Mucosa of gallbladder (tissue), 1 donor: ENCODE measurements around the gene WWC2. TPM values are rescaled to one million over a fixed set of nuclear protein-coding genes. Genes with fewer than 3 reads are reported as not detected.
"Not testable (repeated sequence)": the region's sequence is repeated elsewhere in the genome, so short reads cannot be mapped to it uniquely, and the experiment has no call there.

Experiments
- DNase-seq: peaks from one replicate; pipeline ENCODE4 v3.0.0-alpha.2; 2020; ENCODE audit warnings: low spot score
- total RNA-seq: library from RNA; stranded (reverse); gene quantifications from one replicate; pipeline ENCODE4 v1.2.1, GENCODE V29; 2021
- donor health status: DM: no; HTN: no; CAD: no.

The WWC2 gene
- total RNA-seq, 1 donor from 2014 or later = 27.1 TPM

DNA sequence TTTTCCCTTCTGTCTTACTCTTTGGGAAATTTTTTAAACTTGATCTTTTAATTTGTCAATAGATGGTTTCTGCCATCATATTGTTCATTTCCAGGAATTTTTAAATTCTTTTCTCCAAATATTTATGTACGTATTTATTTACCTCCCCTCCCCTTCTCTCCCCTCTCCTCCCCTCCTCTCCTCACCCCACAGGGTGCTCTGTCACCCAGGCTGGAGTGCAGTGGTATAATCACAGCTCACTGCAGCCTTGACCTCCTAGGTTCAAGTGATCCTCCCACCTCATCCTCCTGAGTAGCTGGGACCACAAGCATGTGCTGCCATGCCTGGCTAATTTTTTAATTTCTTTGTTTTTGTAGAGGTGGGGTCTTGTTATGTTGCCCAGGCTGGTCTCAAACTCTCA lies 73.8 kb downstream of the WWC2 start:
- DNase-seq = no peak

DNA sequence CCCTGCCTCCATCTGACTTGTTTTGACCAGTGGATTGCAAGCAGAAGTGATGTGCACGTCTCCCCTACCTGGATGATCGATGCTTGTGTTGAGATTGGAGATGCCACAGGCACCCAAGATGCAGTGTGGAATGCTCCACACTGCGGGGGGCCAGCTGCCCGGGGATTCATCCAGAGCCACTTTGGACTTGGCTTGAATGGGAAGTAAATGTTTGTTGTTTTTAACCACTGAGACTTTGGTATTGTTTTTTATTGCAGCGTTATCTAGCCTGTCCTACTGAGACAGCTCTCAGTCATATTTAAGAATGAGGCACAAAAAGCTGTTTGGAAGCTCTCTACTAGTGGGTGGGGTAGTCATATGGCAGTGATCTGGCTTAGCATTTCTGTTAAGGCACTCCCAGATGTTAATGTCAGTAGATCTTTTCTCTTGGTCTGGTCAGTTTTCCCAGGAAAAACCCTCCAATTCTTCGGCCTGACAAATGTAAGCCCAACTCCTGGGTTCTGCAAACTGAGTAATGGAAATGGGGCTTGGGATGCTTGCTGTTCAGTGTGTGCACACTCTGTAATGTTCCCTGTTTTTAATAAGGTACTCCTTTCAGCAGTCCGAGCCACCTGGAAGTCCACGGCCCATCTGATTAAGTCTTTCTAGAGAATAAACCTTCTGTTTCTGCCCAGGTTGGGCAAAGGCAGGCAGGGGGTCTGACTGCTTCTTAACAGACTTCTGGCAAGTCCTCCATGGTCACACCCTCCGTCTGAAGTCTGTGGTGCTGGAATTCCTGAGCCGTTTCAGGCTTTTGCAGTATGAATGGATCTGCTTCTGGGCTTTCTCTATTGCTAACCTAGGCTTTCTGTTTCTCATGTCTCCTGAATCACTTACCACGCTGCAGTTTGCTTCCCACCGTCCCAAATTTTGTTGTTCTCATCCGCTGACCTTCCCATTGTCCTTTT lies 74.8 kb downstream of the WWC2 start:
- no peak for DNase-seq

DNA sequence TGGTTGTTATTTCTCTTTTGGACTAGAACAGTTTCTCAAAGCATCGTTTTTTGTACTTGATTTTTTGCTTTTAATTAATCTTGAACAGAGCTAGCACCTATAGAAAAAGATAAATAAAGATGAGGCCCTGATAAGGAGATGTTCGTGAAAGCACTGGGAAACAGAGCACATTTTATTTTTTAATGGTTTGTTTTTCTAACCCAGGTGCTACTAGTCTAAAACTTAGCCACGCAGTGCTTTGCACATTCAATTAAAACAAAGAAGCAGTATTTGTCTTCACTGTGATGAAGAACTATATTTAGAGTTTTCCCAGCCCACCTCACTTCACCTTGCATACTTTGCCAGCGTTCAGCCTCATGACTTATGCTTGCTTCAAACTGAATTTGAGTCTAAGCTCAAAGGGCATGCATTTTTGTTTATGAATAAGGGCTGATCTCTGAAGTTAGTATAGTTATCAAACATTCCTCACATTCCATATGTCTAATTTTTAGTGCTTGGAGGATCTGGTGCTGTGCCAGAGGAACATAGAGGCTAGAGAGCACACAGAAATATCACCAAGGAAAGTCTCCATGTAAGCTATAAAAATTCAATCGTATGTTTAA lies 76.7 kb downstream of the WWC2 start:
- DNase-seq = no peak

GRCh38 chr4:183177001-183177400 lies 77.9 kb downstream of the WWC2 start:
- no peak for DNase-seq

GRCh38 chr4:183178201-183178600 lies 79.1 kb downstream of the WWC2 start:
- no peak for DNase-seq

DNA sequence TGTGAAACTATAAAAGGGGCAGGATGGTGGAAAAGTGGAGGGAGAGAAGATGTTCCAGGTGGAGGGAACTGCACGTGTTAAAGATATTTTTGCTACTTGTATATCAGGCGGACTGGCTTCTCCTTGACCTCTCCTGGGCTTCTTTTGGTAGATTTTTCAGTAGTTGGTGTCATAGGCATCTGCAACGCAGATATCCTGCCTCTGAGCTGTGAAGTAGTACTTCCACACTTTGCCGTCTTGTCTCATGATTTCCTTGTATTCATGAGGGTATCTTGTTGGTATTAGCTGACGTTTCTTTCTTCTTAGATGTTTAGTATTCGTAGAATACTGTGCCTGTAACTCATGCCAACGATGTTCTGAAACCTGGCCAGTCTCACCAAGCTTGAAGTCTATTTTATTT lies 81.0 kb downstream of the WWC2 start:
- DNase-seq = no peak

DNA sequence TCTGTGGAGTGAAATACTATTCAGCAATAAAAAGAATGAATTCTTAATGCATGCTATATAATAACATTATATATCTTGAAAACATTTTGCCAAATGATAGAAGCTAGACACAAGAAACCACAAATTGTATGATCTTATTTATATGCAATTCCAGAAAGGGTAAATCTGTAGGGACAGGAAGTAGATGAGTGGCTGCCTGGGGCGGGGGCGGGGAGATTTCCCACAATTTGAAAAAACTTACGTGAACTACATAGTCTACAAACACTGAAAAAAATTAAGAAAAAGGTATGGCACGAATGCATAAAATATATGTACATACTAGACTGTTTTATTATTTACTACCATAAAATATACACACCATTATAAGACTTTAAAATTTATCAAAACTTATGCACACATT lies 81.6 kb downstream of the WWC2 start:
- DNase-seq = no peak

- no peak for DNase-seq
These were observed 82.0 kb downstream of the WWC2 start for GRCh38 chr4:183181081-183181480.

- no peak for DNase-seq
These were observed 84.0 kb downstream of the WWC2 start for GRCh38 chr4:183182873-183183725.

- DNase-seq = no peak
These were observed 85.0 kb downstream of the WWC2 start for GRCh38 chr4:183183906-183184535.

- DNase-seq = no peak
These were observed 86.0 kb downstream of the WWC2 start for GRCh38 chr4:183185018-183185417.

GRCh38 chr4:183185559-183185958 lies 86.5 kb downstream of the WWC2 start:
- no peak for DNase-seq

DNA sequence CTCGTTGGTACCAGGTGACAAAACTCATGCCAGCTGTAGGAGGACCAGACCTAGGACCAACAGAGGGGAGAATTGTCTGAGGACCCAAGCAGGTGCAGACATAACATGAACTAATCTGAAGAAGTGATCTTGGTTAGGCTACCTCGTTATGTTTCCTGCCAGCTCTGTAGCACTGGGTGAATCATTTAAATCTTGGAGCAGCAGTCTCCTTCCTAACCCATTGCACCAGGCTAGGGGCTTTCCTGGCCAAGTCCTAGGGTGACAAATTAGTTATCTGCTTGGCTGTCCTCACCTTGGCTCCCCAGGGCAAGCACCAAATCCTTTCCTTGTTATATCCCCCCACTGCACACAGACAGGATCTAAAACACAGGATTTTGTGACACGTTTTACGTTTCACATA lies 87.8 kb downstream of the WWC2 start:
- DNase-seq = no peak

- no peak for DNase-seq
These were observed 92.0 kb downstream of the WWC2 start for GRCh38 chr4:183190900-183191527.

- no peak for DNase-seq
These were observed 92.6 kb downstream of the WWC2 start for GRCh38 chr4:183191630-183192029.

DNA sequence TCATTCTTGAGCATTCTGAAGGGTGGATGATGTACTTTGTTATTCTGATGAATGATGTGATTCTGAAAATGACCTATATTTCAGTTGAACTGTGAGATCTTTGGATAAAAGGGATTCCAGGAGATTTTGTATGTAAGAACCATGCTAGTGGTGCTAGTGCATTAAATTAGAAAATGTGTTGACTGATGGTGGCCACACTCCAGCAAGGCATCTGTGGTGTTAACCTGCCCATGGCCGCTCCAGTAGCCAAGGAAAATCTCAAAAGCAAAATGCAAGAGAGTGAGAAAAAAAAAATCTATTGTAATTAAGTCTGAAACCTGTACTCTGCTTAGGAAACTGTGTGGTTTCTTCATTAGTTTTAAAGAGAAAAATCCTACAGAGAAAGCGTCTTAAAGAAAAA lies 93.5 kb downstream of the WWC2 start:
- DNase-seq = no peak

DNA sequence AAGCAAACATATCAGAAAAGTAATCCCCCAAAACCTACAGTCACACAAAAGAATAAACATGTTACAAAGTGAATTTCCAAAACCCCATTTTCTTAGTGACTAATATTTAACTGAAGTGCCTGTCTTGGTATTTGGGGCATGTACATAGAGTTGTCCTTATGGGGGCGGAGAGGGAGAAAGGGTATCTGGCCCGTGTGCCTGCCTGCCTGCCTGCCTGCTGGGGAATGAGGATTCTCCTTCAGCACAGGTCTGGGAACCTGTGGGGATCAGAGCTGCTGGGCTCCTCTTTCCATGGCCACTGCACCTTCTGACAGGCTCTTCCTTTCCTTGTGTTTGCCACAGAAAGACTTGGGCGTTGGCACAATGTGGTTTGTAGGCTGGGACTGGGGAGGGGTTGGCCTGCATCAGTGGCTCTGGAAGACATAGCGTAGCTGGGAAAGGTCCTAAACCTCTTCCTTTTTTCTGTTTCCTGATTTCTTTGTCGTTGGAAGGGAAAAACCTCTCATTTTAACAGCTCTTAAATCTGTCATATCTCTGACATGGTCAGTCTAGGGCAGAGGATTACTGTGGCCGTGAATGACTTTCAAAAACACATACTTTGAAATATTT lies 94.8 kb downstream of the WWC2 start:
- DNase-seq = not testable (repeated sequence)

- DNase-seq = no peak
These were observed 96.5 kb downstream of the WWC2 start for GRCh38 chr4:183195534-183195933.

GRCh38 chr4:183197140-183197539 lies 98.1 kb downstream of the WWC2 start:
- DNase-seq = no peak

DNA sequence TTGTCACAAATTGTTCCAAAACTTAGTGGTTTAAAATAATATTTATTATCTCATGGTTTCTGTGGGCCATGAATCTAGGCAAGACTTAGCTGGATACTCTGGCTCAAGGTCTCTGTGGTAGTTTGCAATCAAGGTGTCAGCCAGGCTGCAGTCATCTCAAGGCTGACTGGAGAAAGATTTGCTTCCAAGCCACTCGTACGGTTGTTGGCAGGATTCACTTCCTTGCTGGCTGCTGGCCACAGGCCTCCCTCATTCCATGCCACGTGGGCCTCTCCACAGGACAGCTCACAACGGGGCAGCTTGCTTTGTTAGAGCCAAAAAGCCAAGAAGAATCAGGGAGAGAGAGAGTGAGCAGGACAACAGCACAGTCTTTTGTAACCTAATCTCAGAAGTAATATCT lies 101.4 kb downstream of the WWC2 start:
- DNase-seq = peak; percentile 14

GRCh38 chr4:183201331-183201730 lies 102.3 kb downstream of the WWC2 start:
- no peak for DNase-seq
